Fibroblast of lung (primary cell): Measurements from ENCODE around the gene ZFPL1.

Experiments
- EZH2 ChIP-seq: IDR thresholded peaks from 2 replicates; pipeline ENCODE4 v1.5.1; 2012; ENCODE audit warnings: low read length, control low read depth, mild to moderate bottlenecking; ENCODE audit errors: missing control alignments
- TF ChIP-seq, protein P1 (sequence below), 2 donors: IDR thresholded peaks in 1 of 2; conservative IDR thresholded peaks in 1 of 2; 1 replicate in 1 of 2; 2 replicates in 1 of 2; pipeline ENCODE4 v1.5.1; 2011 to 2012; ENCODE audit warnings: low read length in 2 of 2, control low read depth in 1 of 2, inconsistent platforms in 1 of 2, low read depth in 1 of 2, mild to moderate bottlenecking in 1 of 2

DNA sequence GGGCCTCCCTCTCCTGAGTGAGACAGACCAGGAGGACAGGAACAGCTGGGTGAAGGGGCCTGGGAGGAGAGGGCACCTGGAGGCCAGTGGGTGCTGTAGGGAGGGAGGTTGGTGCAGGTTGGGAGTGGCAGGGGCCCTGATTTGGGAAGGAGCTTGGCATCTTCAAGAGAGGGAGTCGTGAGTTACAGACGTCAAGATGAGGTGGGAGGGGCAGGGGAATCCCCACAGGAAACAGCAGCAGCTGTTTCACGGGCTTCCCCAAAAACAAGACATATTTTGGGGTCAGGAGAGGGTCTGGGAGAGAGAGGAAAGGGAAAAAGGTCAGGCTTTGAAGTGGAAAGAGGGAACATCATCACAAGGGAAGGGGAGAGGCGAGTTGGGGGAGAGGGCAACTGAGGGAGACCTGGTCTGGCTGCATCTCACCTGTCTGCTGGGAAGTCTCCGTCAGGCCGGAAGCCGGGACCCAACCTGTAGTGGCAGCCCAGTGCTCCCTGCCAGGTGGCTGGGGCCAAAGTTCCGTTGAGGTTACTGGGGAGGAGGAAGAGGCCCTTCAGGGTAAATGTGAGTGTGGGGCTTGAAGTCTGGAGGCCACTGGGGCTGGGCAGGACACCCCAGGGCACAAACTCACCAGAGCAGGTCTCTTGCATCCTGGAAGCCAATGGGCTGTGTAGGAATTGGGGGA, 30.1 kb upstream of the ZFPL1 start:
- TF ChIP-seq, protein P1, sequence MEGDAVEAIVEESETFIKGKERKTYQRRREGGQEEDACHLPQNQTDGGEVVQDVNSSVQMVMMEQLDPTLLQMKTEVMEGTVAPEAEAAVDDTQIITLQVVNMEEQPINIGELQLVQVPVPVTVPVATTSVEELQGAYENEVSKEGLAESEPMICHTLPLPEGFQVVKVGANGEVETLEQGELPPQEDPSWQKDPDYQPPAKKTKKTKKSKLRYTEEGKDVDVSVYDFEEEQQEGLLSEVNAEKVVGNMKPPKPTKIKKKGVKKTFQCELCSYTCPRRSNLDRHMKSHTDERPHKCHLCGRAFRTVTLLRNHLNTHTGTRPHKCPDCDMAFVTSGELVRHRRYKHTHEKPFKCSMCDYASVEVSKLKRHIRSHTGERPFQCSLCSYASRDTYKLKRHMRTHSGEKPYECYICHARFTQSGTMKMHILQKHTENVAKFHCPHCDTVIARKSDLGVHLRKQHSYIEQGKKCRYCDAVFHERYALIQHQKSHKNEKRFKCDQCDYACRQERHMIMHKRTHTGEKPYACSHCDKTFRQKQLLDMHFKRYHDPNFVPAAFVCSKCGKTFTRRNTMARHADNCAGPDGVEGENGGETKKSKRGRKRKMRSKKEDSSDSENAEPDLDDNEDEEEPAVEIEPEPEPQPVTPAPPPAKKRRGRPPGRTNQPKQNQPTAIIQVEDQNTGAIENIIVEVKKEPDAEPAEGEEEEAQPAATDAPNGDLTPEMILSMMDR (conservative IDR thresholded peaks at IDR 0.05 in 1 of 2, IDR thresholded peaks at IDR 0.05 in 1 of 2; ENCODE audit: low read depth in 1 of 2, low read length in 2 of 2) = no peak
- no peak for TF ChIP-seq EZH2
